Left ventricle myocardium inferior (tissue), 1 donor: ENCODE data around the gene RBMS3. TPM values are rescaled to one million over a fixed set of nuclear protein-coding genes. Genes with fewer than 3 reads are reported as not detected.

ENCODE experiments used
- DNase-seq: peaks from one replicate; pipeline ENCODE4 v3.0.0-alpha.2; 2020
- H3K27ac ChIP-seq: fragments of 200-600 bp; replicated peaks from 2 replicates; pipeline ENCODE4 v1.8.0; 2021
- H3K27me3 ChIP-seq: fragments of 200-600 bp; 2 replicates; pipeline ENCODE4 v1.8.0; 2021; ENCODE audit warnings: low read depth
- H3K36me3 ChIP-seq: fragments of 200-600 bp; 2 replicates; pipeline ENCODE4 v1.8.0; 2021
- H3K4me1 ChIP-seq: fragments of 200-600 bp; 2 replicates; pipeline ENCODE4 v1.8.0; 2021
- H3K4me3 ChIP-seq: fragments of 200-600 bp; 2 replicates; pipeline ENCODE4 v1.8.0; 2021; ENCODE audit warnings: mild to moderate bottlenecking, moderate library complexity
- H3K9me3 ChIP-seq: fragments of 200-600 bp; replicated peaks from 2 replicates; pipeline ENCODE4 v1.8.0; 2021
- CTCF ChIP-seq: fragments of 200-600 bp; IDR thresholded peaks from 2 replicates; pipeline ENCODE4 v1.8.0; 2021; ENCODE audit warnings: antibody characterized with exemption, mild to moderate bottlenecking, borderline replicate concordance
- intact Hi-C: fragments of 100-400 bp; cut with micrococcal nuclease; formaldehyde crosslinking; loops from one replicate; pipeline ENCODE4 v1.11.0; 2022
- total RNA-seq: library from RNA; stranded (reverse); fragmentation: NEBNext Ultra II Directional; extraction: Animal tissue kit (Norgen Biotek cat#: 25700); gene quantifications from one replicate; pipeline ENCODE4 v1.2.1, GENCODE V29; 2021
- donor health status: DM: no; HTN: yes; CAD: no; lungs with severe emphysema.

The RBMS3 gene
- total RNA-seq, 1 donor from 2014 or later, result 25.3 TPM

- peaks cover 13% of the 10 kb centered on the region for H3K9me3 ChIP-seq
- H3K27me3 ChIP-seq, result no peaks in the 10 kb centered on the region
- no peaks in the 10 kb centered on the region for H3K36me3 ChIP-seq
- TF ChIP-seq CTCF, result no peak
- no peak overlapping the region for H3K4me3 ChIP-seq
- intact Hi-C loops, result no loop called here
- no peak for DNase-seq
- peaks cover 17% of the 10 kb centered on the region for H3K4me1 ChIP-seq
- no peak overlapping the region for H3K27ac ChIP-seq
Observed at GRCh38 chr3:29852767-29853166, 571.9 kb downstream of the RBMS3 start.

DNA sequence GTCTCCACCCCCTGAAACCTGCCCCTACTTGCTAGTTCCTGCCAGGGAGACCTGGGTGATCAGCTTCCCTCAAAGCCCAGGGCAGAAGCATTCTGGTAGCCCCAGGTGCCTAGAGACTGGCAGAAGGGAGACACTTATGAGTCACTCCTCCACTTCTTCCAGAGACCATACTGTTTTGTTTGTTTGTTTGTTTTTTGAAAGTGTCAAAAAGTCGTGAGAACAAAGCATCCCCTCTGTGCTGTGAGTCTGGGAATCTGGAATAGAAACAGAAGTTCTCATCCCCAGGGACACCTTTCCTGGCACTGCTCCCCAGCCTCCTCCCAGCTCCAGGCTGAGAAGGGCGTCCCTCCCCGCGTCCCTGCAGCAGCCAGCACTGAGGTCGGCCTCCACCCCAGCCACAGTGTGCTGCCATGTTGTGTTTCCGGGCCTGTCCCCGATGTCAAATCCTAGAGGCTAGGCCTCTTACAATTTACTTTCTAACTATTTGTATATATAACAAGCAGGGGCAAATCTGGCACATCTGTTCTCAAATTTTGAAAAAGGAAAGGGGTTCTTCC is 573.0 kb downstream of the RBMS3 start:
- DNase-seq, result no peak
- Histone ChIP-seq H3K9me3 (peaks cover 13% of the 10 kb centered on the region), H3K36me3 (no peaks in the 10 kb centered on the region), H3K4me1 (peaks cover 17% of the 10 kb centered on the region), H3K27me3 (no peaks in the 10 kb centered on the region), H3K27ac (no peak overlapping the region), H3K4me3 (no peak overlapping the region)
- TF ChIP-seq CTCF, result no peak
- intact Hi-C loops, result no loop called here

DNA sequence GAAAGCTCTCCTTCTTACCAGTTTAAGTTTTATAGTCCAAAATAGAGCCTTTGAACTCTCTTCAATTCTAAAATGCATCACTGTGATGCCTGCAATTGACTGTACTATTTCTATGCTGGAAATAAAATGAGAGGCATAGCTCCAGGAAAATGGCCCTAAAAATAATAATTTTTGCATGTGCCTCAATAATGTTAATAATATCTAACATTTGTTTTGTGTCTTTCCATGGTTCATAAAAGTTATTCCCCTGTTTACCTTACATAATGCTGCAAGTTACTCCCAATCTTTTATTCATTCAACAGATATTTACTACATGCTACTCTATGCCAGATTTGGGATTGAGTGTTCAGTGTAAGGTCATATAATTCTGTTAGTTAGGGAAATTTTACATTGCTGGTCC is 574.0 kb downstream of the RBMS3 start:
- intact Hi-C loops, result no loop called here
- H3K9me3 ChIP-seq, result peaks cover 13% of the 10 kb centered on the region
- no peak overlapping the region for H3K4me3 ChIP-seq
- TF ChIP-seq CTCF, result no peak
- no peak overlapping the region for H3K27ac ChIP-seq
- no peaks in the 10 kb centered on the region for H3K36me3 ChIP-seq
- no peak for DNase-seq
- H3K27me3 ChIP-seq, result no peaks in the 10 kb centered on the region
- peaks cover 17% of the 10 kb centered on the region for H3K4me1 ChIP-seq

DNA sequence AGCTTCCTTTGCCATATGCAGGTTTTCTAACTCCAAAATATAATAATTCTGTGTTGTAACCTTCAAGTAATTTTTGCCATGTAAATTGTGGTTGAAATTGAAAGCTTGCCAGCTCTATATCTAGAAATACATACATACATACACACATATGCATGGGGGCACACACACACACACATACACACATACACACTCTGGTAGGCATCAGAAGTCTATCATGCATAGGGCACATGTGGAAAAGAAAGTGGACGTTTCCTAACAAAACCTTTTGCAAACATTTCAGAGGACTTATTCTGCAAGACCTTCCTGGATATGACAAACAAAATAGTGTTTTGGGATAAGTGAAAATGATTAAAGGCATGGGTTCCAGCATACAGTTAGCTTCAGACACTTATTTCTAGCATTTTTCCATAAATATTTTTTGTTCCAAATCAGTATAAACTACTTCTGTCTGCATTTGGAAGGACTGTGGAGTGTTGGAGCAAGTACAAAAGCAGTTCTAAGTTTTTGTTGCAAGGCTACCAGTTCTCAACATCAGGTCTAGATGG is 578.9 kb downstream of the RBMS3 start:
- H3K36me3 ChIP-seq, result no peaks in the 10 kb centered on the region
- H3K27ac ChIP-seq, result no peak overlapping the region
- no peaks in the 10 kb centered on the region for H3K27me3 ChIP-seq
- no peak overlapping the region for H3K4me3 ChIP-seq
- no peaks in the 10 kb centered on the region for H3K9me3 ChIP-seq
- intact Hi-C loops, result no loop called here
- DNase-seq, result no peak
- peaks cover 10% of the 10 kb centered on the region for H3K4me1 ChIP-seq
- TF ChIP-seq CTCF, result no peak

DNA sequence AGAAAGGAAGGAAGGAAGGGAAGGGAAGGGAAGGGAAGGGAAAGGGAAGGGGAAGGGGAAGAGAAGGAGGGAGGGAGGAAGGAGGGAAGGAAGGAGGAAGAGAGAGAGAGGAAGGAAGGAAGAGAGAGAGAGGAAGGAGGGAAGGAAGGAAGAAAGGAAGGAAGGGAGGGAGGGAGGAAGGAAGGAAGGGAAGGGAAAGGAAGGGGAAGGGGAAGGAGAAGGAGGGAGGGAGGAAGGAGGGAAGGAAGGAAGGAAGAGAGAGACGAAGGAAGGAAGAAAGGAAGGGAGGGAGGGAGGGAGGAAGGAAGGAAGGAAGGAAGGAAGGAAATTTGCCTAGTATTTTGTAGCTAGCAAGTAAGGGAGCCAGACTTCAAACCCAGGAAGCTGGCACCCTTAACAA is 583.9 kb downstream of the RBMS3 start:
- H3K27me3 ChIP-seq, result no peaks in the 10 kb centered on the region
- no peak overlapping the region for H3K27ac ChIP-seq
- no peaks in the 10 kb centered on the region for H3K9me3 ChIP-seq
- intact Hi-C loops, result no loop called here
- DNase-seq, result no peak
- no peak overlapping the region for H3K4me3 ChIP-seq
- H3K4me1 ChIP-seq, result no peaks in the 10 kb centered on the region
- no peak for TF ChIP-seq CTCF
- peaks cover 9% of the 10 kb centered on the region for H3K36me3 ChIP-seq
